ENCODE data around the gene BIN1. TPM values are rescaled to one million over a fixed set of nuclear protein-coding genes. Genes with fewer than 3 reads are reported as not detected.

The BIN1 gene
- total RNA-seq, 2 donors from 2014 or later, result 41.7 to 45.9 TPM

- Histone ChIP-seq H3K4me3 (ENCODE audit: low read length) (no peak overlapping the region), H3K27ac (ENCODE audit: low read depth, low read length) (no peak overlapping the region), H3K4me1 (ENCODE audit: control insufficient read depth, insufficient read depth, low read length) (peaks cover 4% of the 10 kb centered on the region), H3K9me3 (ENCODE audit: control insufficient read depth, low read length) (no peaks in the 10 kb centered on the region), H3K36me3 (ENCODE audit: control insufficient read depth, insufficient read depth, low read length) (no peaks in the 10 kb centered on the region), H3K27me3 (ENCODE audit: control insufficient read depth, insufficient read depth, low read length, poor library complexity, severe bottlenecking) (no peaks in the 10 kb centered on the region), H3K9ac (ENCODE audit: extremely low read depth, low read length, poor library complexity, severe bottlenecking) (no peak overlapping the region)
- peaks cover 5% of the 10 kb centered on the region for H3K4me1 Mint-ChIP-seq
- no peaks in the 10 kb centered on the region for H3K9me3 Mint-ChIP-seq
- no peak for DNase-seq
- no peak overlapping the region for H3K4me3 Mint-ChIP-seq
- H3K27me3 Mint-ChIP-seq (ENCODE audit: insufficient read depth), result no peaks in the 10 kb centered on the region
- no peaks in the 10 kb centered on the region for H3K36me3 Mint-ChIP-seq (ENCODE audit: low read depth)
- 84 to 91% methylated on average over 2 to 5 of the region's 5 CpGs for WGBS, 2 experiments (ENCODE audit: insufficient coverage in 1 of 2, insufficient read length in 1 of 2)
- peak overlapping the region; percentile 79 for H3K27ac Mint-ChIP-seq
- TF ChIP-seq CTCF (conservative IDR thresholded peaks at IDR 0.05), result no peak
These were observed 13.9 kb downstream of the BIN1 start for GRCh38 chr2:127092901-127093516.

- Histone ChIP-seq H3K27ac (ENCODE audit: low read depth, low read length) (no peak overlapping the region), H3K36me3 (ENCODE audit: control insufficient read depth, insufficient read depth, low read length) (no peaks in the 10 kb centered on the region), H3K27me3 (ENCODE audit: control insufficient read depth, insufficient read depth, low read length, poor library complexity, severe bottlenecking) (no peaks in the 10 kb centered on the region), H3K9ac (ENCODE audit: extremely low read depth, low read length, poor library complexity, severe bottlenecking) (no peak overlapping the region), H3K9me3 (ENCODE audit: control insufficient read depth, low read length) (no peaks in the 10 kb centered on the region), H3K4me3 (ENCODE audit: low read length) (no peak overlapping the region), H3K4me1 (ENCODE audit: control insufficient read depth, insufficient read depth, low read length) (peaks cover 6% of the 10 kb centered on the region)
- H3K27ac Mint-ChIP-seq, result peak overlapping the region; percentile 79
- no peak for TF ChIP-seq CTCF (conservative IDR thresholded peaks at IDR 0.05)
- no peaks in the 10 kb centered on the region for H3K9me3 Mint-ChIP-seq
- no peaks in the 10 kb centered on the region for H3K27me3 Mint-ChIP-seq (ENCODE audit: insufficient read depth)
- H3K4me1 Mint-ChIP-seq, result peaks cover 5% of the 10 kb centered on the region
- 93 to 96% methylated on average over 4 to 6 of the region's 6 CpGs for WGBS, 2 experiments (ENCODE audit: insufficient coverage in 1 of 2, insufficient read length in 1 of 2)
- DNase-seq, result no peak
- no peaks in the 10 kb centered on the region for H3K36me3 Mint-ChIP-seq (ENCODE audit: low read depth)
- H3K4me3 Mint-ChIP-seq, result no peak overlapping the region
These were observed 14.6 kb downstream of the BIN1 start for GRCh38 chr2:127092306-127092705.

GRCh38 chr2:127091886-127092285 lies 15.1 kb downstream of the BIN1 start:
- no peak for DNase-seq
- Histone ChIP-seq H3K27me3 (ENCODE audit: control insufficient read depth, insufficient read depth, low read length, poor library complexity, severe bottlenecking) (no peaks in the 10 kb centered on the region), H3K4me1 (ENCODE audit: control insufficient read depth, insufficient read depth, low read length) (peaks cover 10% of the 10 kb centered on the region), H3K27ac (ENCODE audit: low read depth, low read length) (no peak overlapping the region), H3K9ac (ENCODE audit: extremely low read depth, low read length, poor library complexity, severe bottlenecking) (no peak overlapping the region), H3K4me3 (ENCODE audit: low read length) (no peak overlapping the region), H3K36me3 (ENCODE audit: control insufficient read depth, insufficient read depth, low read length) (no peaks in the 10 kb centered on the region), H3K9me3 (ENCODE audit: control insufficient read depth, low read length) (no peaks in the 10 kb centered on the region)
- Mint-ChIP-seq H3K9me3 (no peaks in the 10 kb centered on the region), H3K4me1 (peaks cover 9% of the 10 kb centered on the region), H3K36me3 (ENCODE audit: low read depth) (no peaks in the 10 kb centered on the region), H3K4me3 (no peak overlapping the region), H3K27me3 (ENCODE audit: insufficient read depth) (no peaks in the 10 kb centered on the region), H3K27ac (no peak overlapping the region)
- TF ChIP-seq CTCF (conservative IDR thresholded peaks at IDR 0.05), result no peak
- 90% methylated on average over 6 of the region's 6 CpGs; no CpG with 5 or more reads in 1 of the 2 experiments for WGBS, 2 experiments (ENCODE audit: insufficient coverage in 1 of 2, insufficient read length in 1 of 2)

All from endodermal cell (in vitro differentiated cells).